SK-N-SH treated with all-trans-retinoic acid at 6 μM for 48 hours (cell line): ENCODE measurements around the gene C4BPB.

Experiments used
- ATAC-seq: fragments of 200-7000 bp; cut with Tn5 transposase; 3 replicates; pipeline ENCODE4 v1.9.1; 2020; ENCODE audit warnings: mild to moderate bottlenecking, moderate library complexity
- ARNTL ChIP-seq: fragments of 450-650 bp; formaldehyde crosslinking; IDR thresholded peaks from 2 replicates; pipeline ENCODE4 v1.5.0; 2020; ENCODE audit warnings: low read depth, mild to moderate bottlenecking, moderate library complexity, borderline replicate concordance
- BACH2 ChIP-seq: fragments of 250-450 bp; sonication (Bioruptor Pico); IDR thresholded peaks from 2 replicates; pipeline ENCODE4 v1.9.0; 2021; ENCODE audit warnings: mild to moderate bottlenecking, borderline replicate concordance
- CREB5 ChIP-seq: fragments of 250-450 bp; sonication (Bioruptor Pico); IDR thresholded peaks from 2 replicates; pipeline ENCODE4 v1.5.1; 2020; ENCODE audit warnings: low read depth, mild to moderate bottlenecking, moderate library complexity
- CSDC2 ChIP-seq: fragments of 250-450 bp; sonication (Bioruptor Pico); IDR thresholded peaks from 2 replicates; pipeline ENCODE4 v1.5.0; 2020; ENCODE audit warnings: mild to moderate bottlenecking, moderate library complexity
- ESRRG ChIP-seq: fragments of 250-450 bp; sonication (Bioruptor Pico); IDR thresholded peaks from 2 replicates; pipeline ENCODE4 v1.6.1; 2021; ENCODE audit warnings: mild to moderate bottlenecking
- GLIS3 ChIP-seq: fragments of 250-450 bp; sonication (Bioruptor Pico); IDR thresholded peaks from 2 replicates; pipeline ENCODE4 v1.5.0; 2020; ENCODE audit warnings: mild to moderate bottlenecking, moderate library complexity
- ISL1 ChIP-seq: fragments of 250-450 bp; sonication (Bioruptor Pico); IDR thresholded peaks from 2 replicates; pipeline ENCODE4 v2.1.2; 2022; ENCODE audit warnings: mild to moderate bottlenecking, moderate library complexity
- OSR1 ChIP-seq: fragments of 250-450 bp; sonication (Bioruptor Pico); IDR thresholded peaks from 2 replicates; pipeline ENCODE4 v1.8.0; 2022; ENCODE audit warnings: moderate library complexity, mild to moderate bottlenecking, inconsistent platforms
- PPARA ChIP-seq: fragments of 250-450 bp; sonication (Bioruptor Pico); IDR thresholded peaks from 2 replicates; pipeline ENCODE4 v1.5.0; 2020; ENCODE audit warnings: mild to moderate bottlenecking, borderline replicate concordance
- RARB ChIP-seq: fragments of 250-450 bp; sonication (Bioruptor Pico); IDR thresholded peaks from 2 replicates; pipeline ENCODE4 v1.8.0; 2021; ENCODE audit warnings: mild to moderate bottlenecking, moderate library complexity
- SNAI2 ChIP-seq: fragments of 250-450 bp; sonication (Bioruptor Pico); IDR thresholded peaks from 2 replicates; pipeline ENCODE4 v1.5.0; 2020; ENCODE audit warnings: mild to moderate bottlenecking, moderate library complexity
- TCF4 ChIP-seq: fragments of 250-450 bp; sonication (Bioruptor Pico); IDR thresholded peaks from 2 replicates; pipeline ENCODE4 v1.8.0; 2021; ENCODE audit warnings: mild to moderate bottlenecking, moderate library complexity, borderline replicate concordance
- TOX ChIP-seq: fragments of 250-450 bp; sonication (Bioruptor Pico); IDR thresholded peaks from 2 replicates; pipeline ENCODE4 v1.8.0; 2021; ENCODE audit warnings: mild to moderate bottlenecking, moderate library complexity, borderline replicate concordance
- ZC3H10 ChIP-seq: fragments of 250-450 bp; sonication (Bioruptor Pico); IDR thresholded peaks from 2 replicates; pipeline ENCODE4 v1.5.1; 2021; ENCODE audit warnings: mild to moderate bottlenecking, moderate library complexity
- ZFP3 ChIP-seq: fragments of 250-450 bp; sonication (Bioruptor Pico); IDR thresholded peaks from 2 replicates; pipeline ENCODE4 v1.5.0; 2020; ENCODE audit warnings: mild to moderate bottlenecking, moderate library complexity
- ZFP30 ChIP-seq: fragments of 450-650 bp; formaldehyde crosslinking; IDR thresholded peaks from 2 replicates; pipeline ENCODE4 v1.5.0; 2022; ENCODE audit warnings: mild to moderate bottlenecking, moderate library complexity
- ZNF70 ChIP-seq: fragments of 450-650 bp; formaldehyde crosslinking; IDR thresholded peaks from 2 replicates; pipeline ENCODE4 v1.5.0; 2020; ENCODE audit warnings: mild to moderate bottlenecking, moderate library complexity
- ZNF8 ChIP-seq: fragments of 450-650 bp; formaldehyde crosslinking; IDR thresholded peaks from 2 replicates; pipeline ENCODE4 v1.5.0; 2020; ENCODE audit warnings: mild to moderate bottlenecking, moderate library complexity
- TF ChIP-seq, protein P1 (sequence below): fragments of 250-450 bp; sonication (Bioruptor Pico); IDR thresholded peaks from 2 replicates; pipeline ENCODE4 v1.8.0; 2021; ENCODE audit warnings: low read depth, mild to moderate bottlenecking, moderate library complexity, borderline replicate concordance
- TF ChIP-seq, protein P2 (sequence below): fragments of 250-450 bp; sonication (Bioruptor Pico); IDR thresholded peaks from 2 replicates; pipeline ENCODE4 v1.5.1; 2021; ENCODE audit warnings: mild to moderate bottlenecking, moderate library complexity
- TF ChIP-seq, protein P3 (sequence below): fragments of 250-450 bp; sonication (Bioruptor Pico); IDR thresholded peaks from 2 replicates; pipeline ENCODE4 v1.8.0; 2020; ENCODE audit warnings: mild to moderate bottlenecking, moderate library complexity, borderline replicate concordance

The C4BPB gene

GRCh38 chr1:207052911-207053769 lies 35.5 kb upstream of the C4BPB start, which contains the start of gene PFKFB2 (continued):
- TF ChIP-seq, protein P1, sequence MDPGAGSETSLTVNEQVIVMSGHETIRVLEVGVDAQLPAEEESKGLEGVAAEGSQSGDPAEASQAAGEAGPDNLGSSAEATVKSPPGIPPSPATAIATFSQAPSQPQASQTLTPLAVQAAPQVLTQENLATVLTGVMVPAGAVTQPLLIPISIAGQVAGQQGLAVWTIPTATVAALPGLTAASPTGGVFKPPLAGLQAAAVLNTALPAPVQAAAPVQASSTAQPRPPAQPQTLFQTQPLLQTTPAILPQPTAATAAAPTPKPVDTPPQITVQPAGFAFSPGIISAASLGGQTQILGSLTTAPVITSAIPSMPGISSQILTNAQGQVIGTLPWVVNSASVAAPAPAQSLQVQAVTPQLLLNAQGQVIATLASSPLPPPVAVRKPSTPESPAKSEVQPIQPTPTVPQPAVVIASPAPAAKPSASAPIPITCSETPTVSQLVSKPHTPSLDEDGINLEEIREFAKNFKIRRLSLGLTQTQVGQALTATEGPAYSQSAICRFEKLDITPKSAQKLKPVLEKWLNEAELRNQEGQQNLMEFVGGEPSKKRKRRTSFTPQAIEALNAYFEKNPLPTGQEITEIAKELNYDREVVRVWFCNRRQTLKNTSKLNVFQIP: no peak
- TF ChIP-seq GLIS3 (CRISPR knock-in tag) (no peak), ZFP3 (CRISPR knock-in tag) (no peak), SNAI2 (CRISPR knock-in tag) (no peak), PPARA (no peak), ESRRG (CRISPR knock-in tag) (no peak), ZC3H10 (no peak)
- TF ChIP-seq, protein P2, sequence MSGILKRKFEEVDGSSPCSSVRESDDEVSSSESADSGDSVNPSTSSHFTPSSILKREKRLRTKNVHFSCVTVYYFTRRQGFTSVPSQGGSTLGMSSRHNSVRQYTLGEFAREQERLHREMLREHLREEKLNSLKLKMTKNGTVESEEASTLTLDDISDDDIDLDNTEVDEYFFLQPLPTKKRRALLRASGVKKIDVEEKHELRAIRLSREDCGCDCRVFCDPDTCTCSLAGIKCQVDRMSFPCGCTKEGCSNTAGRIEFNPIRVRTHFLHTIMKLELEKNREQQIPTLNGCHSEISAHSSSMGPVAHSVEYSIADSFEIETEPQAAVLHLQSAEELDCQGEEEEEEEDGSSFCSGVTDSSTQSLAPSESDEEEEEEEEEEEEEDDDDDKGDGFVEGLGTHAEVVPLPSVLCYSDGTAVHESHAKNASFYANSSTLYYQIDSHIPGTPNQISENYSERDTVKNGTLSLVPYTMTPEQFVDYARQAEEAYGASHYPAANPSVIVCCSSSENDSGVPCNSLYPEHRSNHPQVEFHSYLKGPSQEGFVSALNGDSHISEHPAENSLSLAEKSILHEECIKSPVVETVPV (CRISPR knock-in tag): no peak
- TF ChIP-seq, all 23 proteins: peak for 0

DNA sequence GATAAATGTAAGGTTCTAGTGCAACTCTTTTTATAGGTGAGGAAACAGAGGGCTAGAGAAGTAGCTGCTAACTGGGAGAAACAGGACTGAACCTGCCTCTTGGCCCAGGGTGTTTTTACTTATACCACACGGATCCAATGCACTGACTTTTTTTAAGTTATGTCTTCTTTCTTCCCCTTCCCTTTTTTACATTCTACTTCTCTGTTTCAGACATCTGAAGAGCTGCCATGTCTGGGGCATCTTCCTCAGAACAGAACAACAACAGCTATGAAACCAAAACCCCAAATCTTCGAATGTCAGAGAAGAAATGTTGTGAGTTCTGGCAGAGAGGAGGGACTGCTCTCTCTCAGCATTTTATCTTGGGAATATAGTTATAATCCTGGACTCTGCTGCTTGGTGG lies 34.2 kb upstream of the C4BPB start:
- no peak for ATAC-seq
- TF ChIP-seq CREB5 (CRISPR knock-in tag) (no peak), ZFP30 (no peak), BACH2 (CRISPR knock-in tag) (no peak), OSR1 (CRISPR knock-in tag) (no peak), ARNTL (CRISPR knock-in tag) (no peak), ZFP3 (CRISPR knock-in tag) (no peak)

- TF ChIP-seq GLIS3 (CRISPR knock-in tag): no peak
- TF ChIP-seq OSR1 (CRISPR knock-in tag): no peak
- no peak for TF ChIP-seq TCF4 (CRISPR knock-in tag)
- no peak for TF ChIP-seq ARNTL (CRISPR knock-in tag)
- TF ChIP-seq ISL1 (CRISPR knock-in tag): no peak
- no peak for TF ChIP-seq RARB (CRISPR knock-in tag)
- no peak for TF ChIP-seq ZNF70
- TF ChIP-seq, protein P3, sequence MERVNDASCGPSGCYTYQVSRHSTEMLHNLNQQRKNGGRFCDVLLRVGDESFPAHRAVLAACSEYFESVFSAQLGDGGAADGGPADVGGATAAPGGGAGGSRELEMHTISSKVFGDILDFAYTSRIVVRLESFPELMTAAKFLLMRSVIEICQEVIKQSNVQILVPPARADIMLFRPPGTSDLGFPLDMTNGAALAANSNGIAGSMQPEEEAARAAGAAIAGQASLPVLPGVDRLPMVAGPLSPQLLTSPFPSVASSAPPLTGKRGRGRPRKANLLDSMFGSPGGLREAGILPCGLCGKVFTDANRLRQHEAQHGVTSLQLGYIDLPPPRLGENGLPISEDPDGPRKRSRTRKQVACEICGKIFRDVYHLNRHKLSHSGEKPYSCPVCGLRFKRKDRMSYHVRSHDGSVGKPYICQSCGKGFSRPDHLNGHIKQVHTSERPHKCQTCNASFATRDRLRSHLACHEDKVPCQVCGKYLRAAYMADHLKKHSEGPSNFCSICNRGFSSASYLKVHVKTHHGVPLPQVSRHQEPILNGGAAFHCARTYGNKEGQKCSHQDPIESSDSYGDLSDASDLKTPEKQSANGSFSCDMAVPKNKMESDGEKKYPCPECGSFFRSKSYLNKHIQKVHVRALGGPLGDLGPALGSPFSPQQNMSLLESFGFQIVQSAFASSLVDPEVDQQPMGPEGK (CRISPR knock-in tag): no peak
- TF ChIP-seq PPARA: no peak
- no peak for TF ChIP-seq ZNF8 (CRISPR knock-in tag)
- no peak for TF ChIP-seq ZFP3 (CRISPR knock-in tag)
- no peak for TF ChIP-seq BACH2 (CRISPR knock-in tag)
- TF ChIP-seq TOX (CRISPR knock-in tag): no peak
- no peak for TF ChIP-seq SNAI2 (CRISPR knock-in tag)
- TF ChIP-seq ZC3H10: no peak
- ATAC-seq: no peak
These were observed 33.2 kb upstream of the C4BPB start for GRCh38 chr1:207055386-207056001.

DNA sequence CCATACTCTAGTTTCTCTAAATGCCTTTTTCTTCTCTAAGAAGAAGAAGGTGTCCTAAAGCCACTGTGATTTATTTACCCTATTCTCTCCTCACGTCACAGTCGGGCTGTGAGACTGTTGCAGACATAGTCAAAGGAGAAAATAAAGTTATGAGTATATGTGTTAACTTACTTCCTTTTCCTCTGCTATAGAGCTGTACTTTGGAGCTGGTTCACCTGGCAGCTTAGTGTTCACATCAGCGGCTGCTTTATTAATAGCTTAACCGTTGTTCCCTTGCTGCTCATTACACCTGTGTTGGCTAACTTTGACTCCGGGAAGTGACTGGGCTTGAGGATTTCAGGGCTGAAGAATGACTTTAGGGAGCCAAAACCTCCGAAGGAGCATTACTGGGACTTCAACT lies 32.0 kb upstream of the C4BPB start:
- no peak for ATAC-seq
- no peak for TF ChIP-seq CREB5 (CRISPR knock-in tag)
- no peak for TF ChIP-seq CSDC2
- TF ChIP-seq ZNF8 (CRISPR knock-in tag): no peak
- TF ChIP-seq ZFP30: no peak
